ENCODE results near the gene CNTLN.

CNTLN gene

DNA sequence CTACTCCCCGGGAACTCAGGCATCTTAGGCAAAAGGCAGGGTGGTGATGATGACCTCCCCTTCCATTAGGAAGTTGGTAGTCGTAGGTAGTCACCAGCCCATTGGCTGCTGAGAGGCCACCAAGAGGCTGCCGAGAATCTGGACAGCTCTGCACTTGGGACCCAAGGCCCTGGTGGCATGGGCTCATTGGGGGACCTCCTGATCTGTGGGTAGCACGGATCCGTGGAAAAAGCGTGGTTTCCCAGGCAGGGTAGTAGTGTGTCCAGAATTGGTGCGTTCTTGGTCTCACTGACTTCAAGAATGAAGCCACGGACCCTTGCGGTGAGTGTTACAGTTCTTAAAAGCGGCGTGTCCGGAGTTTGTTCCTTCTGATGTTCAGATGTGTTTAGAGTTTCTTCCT, 158.8 kb downstream of the CNTLN start:
- no peaks in the 10 kb centered on the region for H3K4me1 ChIP-seq (ENCODE audit: control insufficient read depth, insufficient read depth, low read length)
- H3K4me3 ChIP-seq (ENCODE audit: low read length), result no peak overlapping the region
- no CpG with 5 or more reads among the region's 12 CpGs for WGBS (ENCODE audit: insufficient coverage, insufficient read length)
- no peaks in the 10 kb centered on the region for H3K36me3 ChIP-seq (ENCODE audit: control insufficient read depth, insufficient read depth, low read length)
- no peak for DNase-seq (ENCODE audit: low read depth, low spot score)
- H3K9me3 ChIP-seq (ENCODE audit: control insufficient read depth, insufficient read depth, low read length), result no peaks in the 10 kb centered on the region
- no peak overlapping the region for H3K27ac ChIP-seq (ENCODE audit: low read length)
- H3K27me3 ChIP-seq (ENCODE audit: control insufficient read depth, insufficient read depth, low read length), result no peaks in the 10 kb centered on the region

DNA sequence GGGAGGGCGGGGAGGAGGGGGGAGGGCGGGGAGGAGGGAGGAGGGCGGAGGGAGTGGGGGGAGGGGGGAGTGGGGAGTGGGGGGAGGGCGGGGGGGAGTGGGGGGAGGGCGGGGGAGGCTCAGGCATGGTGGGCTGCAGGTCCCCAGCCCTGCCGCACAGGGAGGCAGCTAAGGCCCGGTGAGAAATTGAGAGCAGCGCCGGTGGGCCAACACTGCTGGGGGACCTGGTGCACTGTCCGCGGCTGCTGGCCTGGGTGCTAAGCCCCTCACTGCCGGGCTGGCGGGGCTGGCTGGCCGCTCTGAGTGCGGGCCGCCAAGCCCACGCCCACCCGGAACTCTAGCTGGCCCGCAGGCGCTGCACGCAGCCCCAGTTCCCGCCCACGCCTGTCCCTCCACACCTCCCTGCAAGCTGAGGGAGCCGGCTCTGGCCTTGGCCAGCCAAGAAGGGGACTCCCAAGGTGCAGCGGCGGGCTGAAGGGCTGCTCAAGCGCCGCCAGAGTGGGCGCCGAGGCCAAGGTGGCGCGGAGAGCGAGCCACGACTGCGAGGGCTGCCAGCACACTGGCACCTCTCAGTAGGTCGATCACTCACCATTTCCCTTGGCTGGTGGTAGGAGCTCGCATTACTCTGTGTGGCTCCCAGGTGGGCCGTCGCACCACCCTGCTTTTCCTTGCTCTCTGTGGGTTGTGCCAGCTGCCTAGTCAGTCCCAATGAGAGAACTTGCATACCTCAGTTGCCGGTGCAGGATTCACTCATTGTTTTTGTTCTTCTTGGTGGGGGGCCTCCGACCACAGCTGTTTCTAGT, 160.2 kb downstream of the CNTLN start:
- no peak for DNase-seq (ENCODE audit: low read depth, low spot score)
- WGBS (ENCODE audit: insufficient coverage, insufficient read length), result no CpG with 5 or more reads among the region's 41 CpGs

DNA sequence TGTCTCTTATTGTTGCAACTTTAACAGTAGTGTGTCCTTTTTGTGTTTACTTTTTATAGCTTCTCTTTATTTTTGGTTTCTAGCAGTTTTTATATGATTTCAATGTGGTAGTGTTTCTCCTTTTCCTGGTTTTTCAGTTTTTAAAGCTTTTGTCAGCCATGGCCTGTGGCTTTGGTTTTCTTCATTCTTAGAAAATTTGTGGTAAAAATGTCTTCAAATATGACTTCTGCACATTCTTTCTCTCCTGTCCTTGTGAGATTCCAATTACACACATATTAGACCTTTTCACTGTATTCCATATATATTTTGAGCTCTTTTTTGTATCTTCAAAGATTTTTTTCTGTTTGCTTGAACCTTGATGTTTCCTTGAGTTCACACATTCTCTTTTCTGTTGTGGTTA, 180.5 kb downstream of the CNTLN start:
- H3K4me3 ChIP-seq (ENCODE audit: low read length), result no peak overlapping the region
- H3K27me3 ChIP-seq (ENCODE audit: control insufficient read depth, insufficient read depth, low read length), result no peaks in the 10 kb centered on the region
- no peaks in the 10 kb centered on the region for H3K36me3 ChIP-seq (ENCODE audit: control insufficient read depth, insufficient read depth, low read length)
- H3K27ac ChIP-seq (ENCODE audit: low read length), result no peak overlapping the region
- DNase-seq (ENCODE audit: low read depth, low spot score), result no peak
- H3K9me3 ChIP-seq (ENCODE audit: control insufficient read depth, insufficient read depth, low read length), result no peaks in the 10 kb centered on the region
- H3K4me1 ChIP-seq (ENCODE audit: control insufficient read depth, insufficient read depth, low read length), result no peaks in the 10 kb centered on the region

More for the DNA sequence above, 160.2 kb downstream of the CNTLN start:
- no peak overlapping the region for H3K27ac ChIP-seq (ENCODE audit: low read length)
- no peaks in the 10 kb centered on the region for H3K36me3 ChIP-seq (ENCODE audit: control insufficient read depth, insufficient read depth, low read length)
- H3K4me1 ChIP-seq (ENCODE audit: control insufficient read depth, insufficient read depth, low read length), result no peaks in the 10 kb centered on the region
- no peak overlapping the region for H3K4me3 ChIP-seq (ENCODE audit: low read length)
- no peaks in the 10 kb centered on the region for H3K9me3 ChIP-seq (ENCODE audit: control insufficient read depth, insufficient read depth, low read length)
- H3K27me3 ChIP-seq (ENCODE audit: control insufficient read depth, insufficient read depth, low read length), result no peaks in the 10 kb centered on the region

DNA sequence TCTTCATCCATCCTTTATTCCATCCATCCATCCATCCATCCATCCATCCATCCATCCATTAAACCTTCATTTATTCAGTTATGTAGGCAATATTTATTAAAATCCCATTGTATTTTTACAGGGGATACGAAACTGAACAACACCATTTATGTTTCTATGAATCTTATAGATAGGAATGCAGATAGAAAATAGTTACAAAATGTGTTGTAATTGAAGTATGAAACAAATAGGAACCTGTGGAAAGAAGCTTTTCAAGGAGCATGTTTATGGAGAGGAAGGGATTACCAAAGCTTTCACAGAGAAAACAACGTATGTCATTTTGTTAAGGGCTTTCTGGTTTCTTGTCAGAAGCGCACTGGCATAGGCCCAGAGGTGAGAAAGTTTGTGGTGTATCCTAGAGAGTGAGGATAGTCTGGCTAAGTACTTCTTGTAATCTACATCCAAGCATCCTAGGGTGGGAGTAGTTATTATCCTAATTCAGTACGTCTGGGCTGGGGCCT, 184.0 kb downstream of the CNTLN start:
- WGBS (ENCODE audit: insufficient coverage, insufficient read length), result no CpG with 5 or more reads among the region's 4 CpGs
- no peak for DNase-seq (ENCODE audit: low read depth, low spot score)
- Histone ChIP-seq H3K9me3 (ENCODE audit: control insufficient read depth, insufficient read depth, low read length) (no peaks in the 10 kb centered on the region), H3K27ac (ENCODE audit: low read length) (no peak overlapping the region), H3K4me1 (ENCODE audit: control insufficient read depth, insufficient read depth, low read length) (no peaks in the 10 kb centered on the region), H3K36me3 (ENCODE audit: control insufficient read depth, insufficient read depth, low read length) (no peaks in the 10 kb centered on the region), H3K27me3 (ENCODE audit: control insufficient read depth, insufficient read depth, low read length) (no peaks in the 10 kb centered on the region), H3K4me3 (ENCODE audit: low read length) (no peak overlapping the region)

DNA sequence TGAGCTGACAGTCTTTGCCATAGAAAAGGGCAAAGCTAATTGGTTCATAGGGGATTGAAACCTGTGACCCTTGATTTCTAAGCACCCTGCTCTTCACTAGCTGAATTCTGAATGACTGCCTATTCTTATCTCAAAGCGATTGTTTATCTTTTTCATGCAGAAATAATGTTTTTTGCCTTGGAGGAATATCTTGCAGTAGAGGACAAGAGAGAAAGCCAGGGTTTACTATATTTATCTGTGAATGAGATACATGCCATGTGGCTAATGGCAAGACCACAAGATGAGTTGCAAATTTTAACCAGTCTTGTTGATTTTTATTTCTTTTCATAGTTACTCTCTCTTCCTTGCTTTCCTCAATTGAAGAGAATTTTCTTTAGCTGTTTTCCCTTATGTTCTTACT, 185.0 kb downstream of the CNTLN start:
- no peak overlapping the region for H3K4me3 ChIP-seq (ENCODE audit: low read length)
- no peaks in the 10 kb centered on the region for H3K9me3 ChIP-seq (ENCODE audit: control insufficient read depth, insufficient read depth, low read length)
- H3K27ac ChIP-seq (ENCODE audit: low read length), result no peak overlapping the region
- H3K4me1 ChIP-seq (ENCODE audit: control insufficient read depth, insufficient read depth, low read length), result no peaks in the 10 kb centered on the region
- whole genome bisulfite sequencing (ENCODE audit: insufficient coverage, insufficient read length), result no CpG with 5 or more reads among the region's 1 CpG
- no peak for DNase-seq (ENCODE audit: low read depth, low spot score)
- no peaks in the 10 kb centered on the region for H3K27me3 ChIP-seq (ENCODE audit: control insufficient read depth, insufficient read depth, low read length)
- H3K36me3 ChIP-seq (ENCODE audit: control insufficient read depth, insufficient read depth, low read length), result no peaks in the 10 kb centered on the region

DNA sequence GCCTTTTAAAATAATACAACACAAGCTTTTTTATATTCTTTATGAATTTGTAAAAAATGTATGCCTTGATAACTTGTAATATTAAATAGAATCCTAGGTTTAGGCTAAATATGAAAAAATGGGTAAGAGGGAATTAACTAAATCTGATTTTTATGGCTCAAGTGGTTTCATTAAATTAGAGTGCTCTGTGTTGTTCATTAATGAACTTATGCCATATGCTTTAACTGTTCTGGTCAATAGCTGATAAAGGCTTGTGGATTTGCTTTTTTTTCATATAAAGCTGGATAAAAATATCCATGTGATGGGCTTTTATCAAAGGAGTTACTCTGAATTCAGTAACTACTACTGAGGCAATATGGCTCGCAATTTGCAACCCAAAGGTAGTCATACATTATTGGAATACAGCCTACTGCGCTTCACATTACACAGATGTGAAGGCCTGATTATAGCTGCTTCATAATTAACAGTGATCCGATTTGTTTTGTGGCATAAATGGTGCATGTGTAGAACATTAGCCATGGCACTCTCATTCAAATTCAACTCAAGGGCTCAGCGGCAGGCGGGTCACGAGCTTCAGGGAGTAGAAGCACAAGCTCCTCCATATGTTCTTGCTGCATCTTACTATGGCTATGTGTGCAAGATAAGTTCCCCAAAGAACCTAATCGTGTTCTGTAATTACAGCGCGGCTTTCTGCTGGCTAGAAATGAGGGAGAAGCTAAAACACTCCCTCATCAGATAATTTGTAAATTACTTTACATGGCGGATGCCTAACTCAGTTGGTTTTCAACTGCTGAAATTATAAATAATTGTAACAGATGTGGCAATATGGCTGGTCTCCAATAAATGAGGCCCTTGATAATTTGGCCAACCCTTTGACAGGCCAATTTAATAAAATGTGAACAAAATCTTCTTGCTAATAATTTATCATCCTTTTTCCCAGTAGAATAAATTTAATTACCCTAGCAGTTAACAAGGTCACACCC, 188.3 kb downstream of the CNTLN start:
- no peak overlapping the region for H3K4me3 ChIP-seq (ENCODE audit: low read length)
- no CpG with 5 or more reads among the region's 10 CpGs for WGBS (ENCODE audit: insufficient coverage, insufficient read length)
- H3K4me1 ChIP-seq (ENCODE audit: control insufficient read depth, insufficient read depth, low read length), result no peaks in the 10 kb centered on the region
- DNase-seq (ENCODE audit: low read depth, low spot score), result no peak
- no peak overlapping the region for H3K27ac ChIP-seq (ENCODE audit: low read length)
- H3K36me3 ChIP-seq (ENCODE audit: control insufficient read depth, insufficient read depth, low read length), result no peaks in the 10 kb centered on the region
- no peaks in the 10 kb centered on the region for H3K27me3 ChIP-seq (ENCODE audit: control insufficient read depth, insufficient read depth, low read length)
- no peaks in the 10 kb centered on the region for H3K9me3 ChIP-seq (ENCODE audit: control insufficient read depth, insufficient read depth, low read length)

DNA sequence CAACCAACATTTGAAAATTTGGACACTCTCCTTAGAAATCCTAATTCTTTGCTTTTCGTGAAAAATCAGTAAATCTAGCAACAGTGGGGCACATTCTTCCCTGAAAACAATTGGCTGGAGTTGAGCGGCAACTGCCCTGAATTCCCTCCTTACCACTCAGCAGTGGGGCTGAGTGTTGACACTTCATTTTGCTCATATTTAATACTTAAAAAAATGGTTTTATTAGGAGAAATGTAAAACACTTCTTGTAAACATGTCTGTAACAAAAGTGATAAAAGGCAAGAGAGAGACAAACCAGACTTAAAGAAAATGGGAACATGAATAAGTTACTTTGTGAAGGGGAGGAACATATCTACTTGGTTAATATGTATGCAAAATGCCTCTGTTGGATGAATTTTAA, 193.5 kb downstream of the CNTLN start:
- H3K4me3 ChIP-seq (ENCODE audit: low read length), result no peak overlapping the region
- no peaks in the 10 kb centered on the region for H3K36me3 ChIP-seq (ENCODE audit: control insufficient read depth, insufficient read depth, low read length)
- H3K27me3 ChIP-seq (ENCODE audit: control insufficient read depth, insufficient read depth, low read length), result no peaks in the 10 kb centered on the region
- DNase-seq (ENCODE audit: low read depth, low spot score), result no peak
- H3K27ac ChIP-seq (ENCODE audit: low read length), result no peak overlapping the region
- no peaks in the 10 kb centered on the region for H3K9me3 ChIP-seq (ENCODE audit: control insufficient read depth, insufficient read depth, low read length)
- WGBS (ENCODE audit: insufficient coverage, insufficient read length), result no CpG with 5 or more reads among the region's 2 CpGs
- no peaks in the 10 kb centered on the region; the same call in 1 of the 2 replicates for H3K4me1 ChIP-seq (ENCODE audit: control insufficient read depth, insufficient read depth, low read length)

DNA sequence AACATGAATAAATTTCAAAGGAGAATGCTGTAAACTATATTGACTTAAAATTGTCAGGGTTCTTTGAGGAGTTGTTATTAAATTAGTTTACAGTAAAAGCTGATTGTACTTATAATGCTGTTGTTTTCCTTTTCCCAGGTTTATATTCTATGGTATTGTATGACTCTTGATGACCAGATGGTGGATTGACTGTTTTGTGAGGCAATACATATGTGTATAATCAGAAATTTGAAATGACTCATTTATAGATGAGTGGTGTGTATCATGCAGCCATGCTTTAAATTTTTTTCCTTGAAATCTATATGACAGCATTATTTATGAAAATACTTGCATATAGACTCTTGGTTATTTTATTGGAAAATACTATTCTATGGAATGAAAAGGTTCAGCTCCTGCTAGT, 195.3 kb downstream of the CNTLN start:
- no peaks in the 10 kb centered on the region; the same call in 1 of the 2 replicates for H3K4me1 ChIP-seq (ENCODE audit: control insufficient read depth, insufficient read depth, low read length)
- no peak for DNase-seq (ENCODE audit: low read depth, low spot score)

DNA sequence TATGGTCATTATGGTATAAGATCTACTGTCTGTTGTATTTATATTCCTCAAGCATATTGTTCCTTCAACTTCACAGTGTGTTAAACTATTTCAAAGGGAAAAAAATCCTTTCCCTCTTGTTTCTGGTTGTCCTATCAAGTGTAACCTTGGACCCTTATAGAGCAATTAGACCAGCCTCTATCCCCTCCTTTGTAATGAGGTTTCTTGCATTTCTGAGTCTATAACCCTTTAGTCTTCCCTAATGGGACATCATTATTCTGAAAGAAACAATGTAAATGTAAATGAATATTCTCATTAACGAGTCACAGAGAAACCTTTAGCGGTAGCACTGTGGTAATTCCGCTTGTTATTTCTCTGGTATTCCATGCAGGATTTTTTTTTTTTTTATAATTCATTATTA, 197.3 kb downstream of the CNTLN start:
- H3K36me3 ChIP-seq (ENCODE audit: control insufficient read depth, insufficient read depth, low read length), result no peaks in the 10 kb centered on the region
- no peaks in the 10 kb centered on the region for H3K9me3 ChIP-seq (ENCODE audit: control insufficient read depth, insufficient read depth, low read length)
- no peak overlapping the region for H3K4me3 ChIP-seq (ENCODE audit: low read length)
- H3K27me3 ChIP-seq (ENCODE audit: control insufficient read depth, insufficient read depth, low read length), result no peaks in the 10 kb centered on the region
- DNase-seq (ENCODE audit: low read depth, low spot score), result no peak
- no CpG with 5 or more reads among the region's 3 CpGs for WGBS (ENCODE audit: insufficient coverage, insufficient read length)
- H3K27ac ChIP-seq (ENCODE audit: low read length), result no peak overlapping the region
- no peaks in the 10 kb centered on the region; the same call in 1 of the 2 replicates for H3K4me1 ChIP-seq (ENCODE audit: control insufficient read depth, insufficient read depth, low read length)

More for the DNA sequence above, 195.3 kb downstream of the CNTLN start:
- H3K27me3 ChIP-seq (ENCODE audit: control insufficient read depth, insufficient read depth, low read length), result no peaks in the 10 kb centered on the region
- H3K27ac ChIP-seq (ENCODE audit: low read length), result no peak overlapping the region
- H3K4me3 ChIP-seq (ENCODE audit: low read length), result no peak overlapping the region
- H3K9me3 ChIP-seq (ENCODE audit: control insufficient read depth, insufficient read depth, low read length), result no peaks in the 10 kb centered on the region
- H3K36me3 ChIP-seq (ENCODE audit: control insufficient read depth, insufficient read depth, low read length), result no peaks in the 10 kb centered on the region

DNA sequence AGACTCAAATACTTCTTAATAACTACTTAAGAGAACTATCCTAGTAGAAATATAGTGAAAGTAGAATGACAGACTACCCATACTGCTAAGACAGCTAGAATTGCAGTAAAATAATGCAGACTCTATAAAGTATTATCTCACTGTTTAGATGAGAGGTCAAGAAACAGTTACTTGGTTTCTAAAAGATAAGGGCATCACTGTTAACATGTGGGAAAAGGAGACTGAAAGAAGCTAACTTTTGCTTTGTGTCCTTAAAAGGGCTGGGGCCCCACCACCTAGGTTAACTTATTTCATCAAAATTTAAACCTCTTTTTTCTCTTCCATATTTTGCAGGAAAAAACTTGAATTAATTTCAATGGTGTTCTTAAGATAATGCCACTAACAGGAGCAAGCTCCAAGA, 204.3 kb downstream of the CNTLN start:
- no peak overlapping the region for H3K4me3 ChIP-seq (ENCODE audit: low read length)

More for the DNA sequence above, 204.3 kb downstream of the CNTLN start:
- H3K9me3 ChIP-seq (ENCODE audit: control insufficient read depth, insufficient read depth, low read length), result no peaks in the 10 kb centered on the region
- no peaks in the 10 kb centered on the region for H3K27me3 ChIP-seq (ENCODE audit: control insufficient read depth, insufficient read depth, low read length)
- H3K36me3 ChIP-seq (ENCODE audit: control insufficient read depth, insufficient read depth, low read length), result no peaks in the 10 kb centered on the region
- no peaks in the 10 kb centered on the region for H3K4me1 ChIP-seq (ENCODE audit: control insufficient read depth, insufficient read depth, low read length)
- H3K27ac ChIP-seq (ENCODE audit: low read length), result no peak overlapping the region
- DNase-seq (ENCODE audit: low read depth, low spot score), result no peak
